GM21737 (cell line): ENCODE data around the gene AHRR.
"Not testable (repeated sequence)": the region's sequence is repeated elsewhere in the genome, so short reads cannot be mapped to it uniquely, and the experiment has no call there.

ENCODE experiments used
- ATAC-seq: cut with Tn5 transposase; IDR thresholded peaks from one replicate; pipeline ENCODE4 v1.9.1; 2021; ENCODE audit warnings: mild to moderate bottlenecking, moderate library complexity; ENCODE audit not compliant: unreplicated experiment

AHRR gene

GRCh38 chr5:390623-391491 is 69.3 kb downstream of the AHRR start:
- ATAC-seq: no peak

DNA sequence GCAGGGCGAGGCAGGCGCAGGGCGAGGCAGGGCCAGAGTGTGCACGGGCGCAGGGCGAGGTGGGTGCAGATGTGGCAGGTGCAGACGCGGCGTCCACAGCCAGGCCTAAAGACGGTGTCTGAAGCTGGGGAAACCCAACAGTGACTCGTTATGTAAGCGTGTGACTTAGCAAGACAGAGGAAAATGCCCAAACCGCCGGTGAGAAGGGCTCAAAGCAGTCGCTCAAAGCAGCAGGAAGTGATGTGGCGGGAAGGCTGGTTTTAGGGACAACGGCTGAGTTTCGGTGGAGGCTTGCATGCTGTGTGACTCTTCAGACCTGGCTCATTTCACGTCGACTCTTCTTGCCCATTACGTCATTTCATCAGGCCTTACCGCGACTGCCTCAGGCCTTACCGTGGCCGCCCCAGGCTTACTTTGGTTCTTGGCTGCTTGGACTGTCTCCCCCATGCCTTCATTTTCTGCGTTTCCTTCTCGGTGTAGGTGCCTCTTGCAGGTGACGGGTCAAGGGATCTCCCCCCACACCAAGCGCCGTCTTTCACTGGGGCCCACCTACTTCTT is 71.0 kb downstream of the AHRR start:
- peak; percentile 78 for ATAC-seq

- no peak for ATAC-seq
These were observed 72.3 kb downstream of the AHRR start for GRCh38 chr5:393846-394275.

DNA sequence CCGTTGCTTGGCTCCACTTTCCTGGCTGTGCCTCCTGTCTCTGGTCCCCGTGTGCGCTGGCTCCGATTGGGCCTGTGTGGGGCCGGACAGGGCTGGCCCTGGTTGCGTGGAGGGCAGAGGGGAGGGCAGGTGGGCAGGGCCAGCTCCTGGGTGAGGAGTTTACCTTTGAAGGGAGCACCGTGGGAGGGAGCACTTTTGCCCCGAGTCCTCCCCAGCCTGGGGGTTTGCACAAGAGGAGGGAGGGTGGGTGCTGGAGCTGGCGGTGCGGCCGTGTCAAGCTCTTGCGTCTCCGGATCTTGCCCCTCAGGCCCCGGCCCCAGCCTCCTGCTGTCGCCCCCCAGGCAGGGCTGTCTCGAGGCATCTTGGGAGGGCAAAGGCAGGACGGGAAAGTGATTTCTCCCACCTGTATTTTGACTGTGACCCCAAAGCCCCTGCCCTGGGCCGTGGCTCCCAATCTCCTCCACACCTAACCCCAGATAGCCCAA is 73.2 kb downstream of the AHRR start:
- no peak for ATAC-seq

GRCh38 chr5:395156-395920 is 73.8 kb downstream of the AHRR start:
- no peak for ATAC-seq

DNA sequence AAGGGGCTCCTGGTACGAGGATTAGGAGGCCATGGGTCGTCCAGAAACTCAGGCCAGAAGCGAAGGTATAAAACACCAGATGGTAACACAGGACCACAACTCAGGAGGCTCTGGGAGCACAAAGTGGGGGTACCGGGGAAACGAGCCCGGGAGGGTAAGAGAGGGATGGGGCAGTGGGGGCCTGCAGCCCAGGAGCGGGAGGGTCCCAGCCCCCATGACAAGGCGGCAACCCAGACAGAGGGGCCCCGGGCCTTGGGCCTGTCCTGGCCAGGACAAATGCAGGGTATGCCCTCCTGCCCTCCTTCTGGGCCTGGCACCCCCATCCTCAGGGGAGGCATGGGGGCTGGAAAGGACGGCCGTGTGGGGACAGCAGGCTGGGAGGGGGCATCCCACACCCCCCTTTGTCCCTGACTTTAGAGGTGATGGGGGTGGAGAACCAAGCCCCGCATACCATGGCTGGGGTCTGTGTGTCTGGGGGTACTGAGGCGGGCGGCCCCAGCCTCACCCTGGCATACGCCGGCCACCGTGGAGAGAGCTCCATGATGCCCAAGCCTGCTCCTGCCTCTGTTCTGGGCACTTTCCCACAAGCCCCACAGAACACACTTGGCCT is 74.5 kb downstream of the AHRR start:
- no peak for ATAC-seq

GRCh38 chr5:396531-396961 is 75.0 kb downstream of the AHRR start:
- ATAC-seq: no peak

DNA sequence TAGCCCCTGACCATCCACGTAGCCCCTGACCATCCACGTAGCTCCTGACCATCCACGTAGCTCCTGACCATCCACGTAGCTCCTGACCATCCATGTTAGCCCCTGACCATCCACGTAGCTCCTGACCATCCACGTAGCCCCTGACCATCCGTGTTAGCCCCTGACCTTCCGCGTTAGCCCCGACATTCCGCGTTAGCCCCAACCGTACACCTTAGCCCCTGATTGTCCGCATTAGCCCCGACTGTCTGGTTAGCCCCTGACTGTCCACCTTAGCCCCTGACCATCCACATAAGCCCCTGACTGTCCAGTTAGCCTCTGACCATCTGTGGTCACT is 76.6 kb downstream of the AHRR start:
- not testable (repeated sequence) for ATAC-seq

DNA sequence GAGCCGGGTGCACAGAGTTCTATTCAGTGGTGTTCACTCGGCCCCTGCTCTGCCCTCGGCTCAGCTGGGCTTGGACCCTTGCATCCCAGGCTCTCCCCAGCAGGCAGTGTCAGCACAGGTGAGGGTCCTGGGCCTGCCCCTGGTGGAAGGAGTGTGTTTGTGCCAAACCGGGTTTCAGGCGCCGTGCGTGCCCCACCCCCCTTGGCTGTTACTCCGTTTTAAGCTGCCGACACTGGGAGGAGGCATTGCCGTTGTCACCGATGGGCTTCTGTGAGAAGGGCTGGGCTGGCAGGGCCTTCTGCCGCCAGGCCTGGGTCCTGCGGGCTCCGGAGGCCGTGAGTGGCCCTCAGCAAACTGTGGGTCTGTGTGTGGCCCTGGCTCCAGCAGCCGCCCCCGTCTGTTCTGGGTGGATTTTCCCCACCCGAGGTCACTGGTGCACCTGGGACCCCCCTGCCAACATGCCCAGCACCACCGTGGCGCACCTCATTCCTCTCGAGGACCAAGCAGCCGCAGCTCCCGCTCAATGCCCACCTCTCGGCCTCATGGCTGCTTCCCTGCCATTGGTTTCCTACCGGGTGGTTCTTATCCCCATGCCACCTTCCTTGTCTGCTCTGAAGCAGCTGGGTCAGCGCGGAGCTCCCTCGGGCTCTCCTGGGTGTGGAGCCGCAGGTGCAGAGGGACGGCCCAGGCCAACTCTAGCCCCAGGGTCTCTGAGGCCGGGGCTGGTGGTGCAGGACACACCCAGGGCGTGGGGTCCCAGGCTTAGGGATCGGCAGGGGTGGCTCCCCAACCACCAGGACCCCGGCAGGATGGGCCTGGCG is 77.2 kb downstream of the AHRR start:
- no peak for ATAC-seq

DNA sequence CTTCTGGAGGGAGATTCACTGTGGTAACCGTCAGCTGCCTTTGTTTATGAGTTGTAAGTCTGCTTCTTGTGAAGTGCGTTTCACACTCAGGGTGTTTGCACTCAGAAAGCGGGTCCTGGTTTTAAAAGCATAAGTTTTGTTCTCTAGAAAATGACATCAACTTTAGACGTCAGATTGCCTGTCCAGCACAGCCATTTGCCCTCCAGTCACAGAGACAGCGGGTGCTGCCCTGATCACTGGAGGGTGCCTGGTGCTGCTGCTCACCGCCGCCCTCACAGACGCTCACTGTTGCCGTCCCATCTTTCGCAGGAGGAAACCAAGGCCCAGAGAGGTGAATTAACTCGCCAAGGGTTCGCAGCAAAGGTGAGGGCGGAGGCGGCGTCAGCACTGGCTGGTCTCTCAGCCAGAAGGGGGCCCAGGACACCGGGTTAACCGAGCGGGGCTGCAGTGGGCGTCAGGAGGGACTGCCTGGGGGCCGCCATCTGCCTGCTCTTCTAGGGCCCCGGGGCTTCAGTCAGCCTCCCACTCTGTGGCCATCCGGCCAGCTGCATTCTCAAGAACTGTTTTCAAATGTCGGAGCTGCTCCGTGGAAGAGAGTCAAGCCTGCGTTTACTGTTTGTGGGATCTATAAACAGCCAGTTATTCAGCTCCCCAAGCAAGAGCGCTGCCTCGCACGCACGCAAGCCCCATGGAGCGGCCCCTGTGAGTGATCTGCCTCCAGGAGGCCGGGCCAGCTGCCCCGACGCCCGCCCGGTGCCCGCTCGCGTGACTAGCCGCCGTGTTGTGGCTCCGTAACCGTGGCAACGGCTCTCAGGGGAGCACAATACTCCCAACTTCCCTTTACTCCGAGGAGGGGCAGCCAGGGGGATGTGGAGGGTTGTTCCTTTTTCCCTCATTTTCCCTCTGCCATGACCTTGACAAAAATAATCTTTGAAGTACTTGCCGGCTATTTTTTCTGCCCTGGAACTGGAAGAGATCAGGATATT is 78.1 kb downstream of the AHRR start:
- peak; percentile 73 for ATAC-seq

GRCh38 chr5:400282-401145 is 79.0 kb downstream of the AHRR start:
- peak; percentile 6 for ATAC-seq

GRCh38 chr5:401146-402034 is 79.9 kb downstream of the AHRR start:
- no peak for ATAC-seq

DNA sequence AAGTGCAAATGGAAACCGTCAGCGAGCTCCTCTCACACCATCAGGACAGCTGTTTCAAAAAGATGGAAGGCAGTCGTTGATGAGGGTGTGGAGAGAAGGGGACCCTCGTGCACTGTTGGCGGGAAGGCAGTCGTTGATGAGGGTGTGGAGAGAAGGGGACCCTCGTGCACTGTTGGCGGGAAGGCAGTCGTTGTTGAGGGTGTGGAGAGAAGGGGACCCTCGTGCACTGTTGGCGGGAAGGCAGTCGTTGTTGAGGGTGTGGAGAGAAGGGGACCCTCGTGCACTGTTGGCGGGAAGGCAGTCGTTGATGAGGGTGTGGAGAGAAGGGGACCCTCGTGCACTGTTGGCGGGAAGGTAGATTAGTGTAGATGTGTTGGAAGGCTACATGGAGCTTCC is 80.7 kb downstream of the AHRR start:
- not testable (repeated sequence) for ATAC-seq

- ATAC-seq: peak; percentile 41
These were observed 81.3 kb downstream of the AHRR start for GRCh38 chr5:402615-403359.

DNA sequence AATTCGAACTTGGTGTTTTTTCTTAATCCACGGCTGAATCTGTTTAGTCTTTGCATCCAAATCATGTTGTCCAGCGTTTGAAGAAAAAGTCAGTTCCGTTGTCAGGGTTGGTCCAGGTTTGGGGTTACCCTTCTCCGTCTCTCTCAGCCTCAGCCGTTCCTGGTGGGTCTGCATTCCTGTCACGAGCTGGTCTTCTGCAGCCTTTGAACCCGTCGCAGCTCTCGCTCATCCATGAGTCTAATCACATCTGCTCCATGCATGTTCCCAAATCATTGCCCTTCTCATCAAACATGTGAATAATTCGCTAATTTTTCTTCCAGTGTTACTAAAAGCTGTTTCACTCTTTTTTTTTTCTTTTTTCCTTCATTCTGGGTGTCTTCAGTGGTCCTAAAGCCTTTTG is 82.5 kb downstream of the AHRR start:
- ATAC-seq: no peak

DNA sequence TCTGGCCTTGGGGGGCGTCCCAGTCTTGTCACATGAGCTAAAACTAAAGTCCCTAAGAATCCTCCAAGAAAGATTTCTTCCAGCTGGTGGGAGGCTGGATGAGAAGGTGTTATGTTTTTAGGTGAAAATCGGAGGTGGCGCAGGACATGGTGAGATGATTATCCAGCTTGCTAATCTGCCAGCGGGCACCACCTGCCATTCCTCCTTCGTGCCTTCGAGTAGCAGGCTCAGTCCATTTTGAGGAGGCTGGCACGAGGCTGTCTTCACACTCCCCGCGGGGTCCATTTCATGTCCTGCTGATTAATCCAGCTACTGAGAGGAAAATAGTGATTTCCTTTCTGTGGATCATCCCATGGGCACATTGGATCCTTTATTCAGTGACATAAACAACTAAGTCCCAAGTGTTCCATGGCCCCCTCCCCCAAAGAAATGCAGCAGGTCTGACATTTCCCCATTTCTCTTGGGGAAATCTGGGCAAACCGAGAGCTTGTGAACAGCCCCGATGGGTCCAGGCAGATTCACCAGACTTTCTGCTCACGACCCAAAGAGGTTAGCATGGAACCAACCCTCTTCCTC is 83.2 kb downstream of the AHRR start:
- ATAC-seq: no peak
